Measurements from ENCODE around the gene C4A. TPM values are rescaled to one million over a fixed set of nuclear protein-coding genes. Genes with fewer than 3 reads are reported as not detected.

Gene C4A
- total and polyA plus RNA-seq, 2 of the 13 experiments (the other 11 are each of a cell fraction or from before 2014, with no cell fraction given), result 165 to 478 TPM

GRCh38 chr6:31958741-31959739, 22.8 kb upstream of the C4A start, which contains the start of the genes NELFE and SKIC2 (continued):
- TF ChIP-seq, protein P1, sequence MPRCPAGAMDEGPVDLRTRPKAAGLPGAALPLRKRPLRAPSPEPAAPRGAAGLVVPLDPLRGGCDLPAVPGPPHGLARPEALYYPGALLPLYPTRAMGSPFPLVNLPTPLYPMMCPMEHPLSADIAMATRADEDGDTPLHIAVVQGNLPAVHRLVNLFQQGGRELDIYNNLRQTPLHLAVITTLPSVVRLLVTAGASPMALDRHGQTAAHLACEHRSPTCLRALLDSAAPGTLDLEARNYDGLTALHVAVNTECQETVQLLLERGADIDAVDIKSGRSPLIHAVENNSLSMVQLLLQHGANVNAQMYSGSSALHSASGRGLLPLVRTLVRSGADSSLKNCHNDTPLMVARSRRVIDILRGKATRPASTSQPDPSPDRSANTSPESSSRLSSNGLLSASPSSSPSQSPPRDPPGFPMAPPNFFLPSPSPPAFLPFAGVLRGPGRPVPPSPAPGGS (CRISPR knock-in tag; IDR thresholded peaks at IDR 0.05), result no peak; the same call in 1 of the 2 replicates
- TF ChIP-seq ZNF333 (CRISPR knock-in tag; IDR thresholded peaks at IDR 0.05; ENCODE audit: borderline replicate concordance), result no peak
- TF ChIP-seq, protein P2, sequence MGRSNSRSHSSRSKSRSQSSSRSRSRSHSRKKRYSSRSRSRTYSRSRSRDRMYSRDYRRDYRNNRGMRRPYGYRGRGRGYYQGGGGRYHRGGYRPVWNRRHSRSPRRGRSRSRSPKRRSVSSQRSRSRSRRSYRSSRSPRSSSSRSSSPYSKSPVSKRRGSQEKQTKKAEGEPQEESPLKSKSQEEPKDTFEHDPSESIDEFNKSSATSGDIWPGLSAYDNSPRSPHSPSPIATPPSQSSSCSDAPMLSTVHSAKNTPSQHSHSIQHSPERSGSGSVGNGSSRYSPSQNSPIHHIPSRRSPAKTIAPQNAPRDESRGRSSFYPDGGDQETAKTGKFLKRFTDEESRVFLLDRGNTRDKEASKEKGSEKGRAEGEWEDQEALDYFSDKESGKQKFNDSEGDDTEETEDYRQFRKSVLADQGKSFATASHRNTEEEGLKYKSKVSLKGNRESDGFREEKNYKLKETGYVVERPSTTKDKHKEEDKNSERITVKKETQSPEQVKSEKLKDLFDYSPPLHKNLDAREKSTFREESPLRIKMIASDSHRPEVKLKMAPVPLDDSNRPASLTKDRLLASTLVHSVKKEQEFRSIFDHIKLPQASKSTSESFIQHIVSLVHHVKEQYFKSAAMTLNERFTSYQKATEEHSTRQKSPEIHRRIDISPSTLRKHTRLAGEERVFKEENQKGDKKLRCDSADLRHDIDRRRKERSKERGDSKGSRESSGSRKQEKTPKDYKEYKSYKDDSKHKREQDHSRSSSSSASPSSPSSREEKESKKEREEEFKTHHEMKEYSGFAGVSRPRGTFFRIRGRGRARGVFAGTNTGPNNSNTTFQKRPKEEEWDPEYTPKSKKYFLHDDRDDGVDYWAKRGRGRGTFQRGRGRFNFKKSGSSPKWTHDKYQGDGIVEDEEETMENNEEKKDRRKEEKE (IDR thresholded peaks at IDR 0.05), result no peak
- TF ChIP-seq ZNF17 (CRISPR knock-in tag; IDR thresholded peaks at IDR 0.05), result no peak
- TF ChIP-seq SCMH1 (CRISPR knock-in tag; IDR thresholded peaks at IDR 0.05; ENCODE audit: borderline replicate concordance), result no peak
- peak; percentile 95 for TF ChIP-seq KLF12 (CRISPR knock-in tag; IDR thresholded peaks at IDR 0.05; ENCODE audit: borderline replicate concordance)
- TF ChIP-seq ZNF253 (CRISPR knock-in tag; IDR thresholded peaks at IDR 0.05; ENCODE audit: borderline replicate concordance), result no peak
- peak; percentile 22; the same call in 1 of the 2 replicates for TF ChIP-seq ZIK1 (CRISPR knock-in tag; IDR thresholded peaks at IDR 0.05; ENCODE audit: borderline replicate concordance, low read depth)
- no peak for TF ChIP-seq REXO4 (CRISPR knock-in tag; IDR thresholded peaks at IDR 0.05; ENCODE audit: borderline replicate concordance)
- peak; percentile 85 for TF ChIP-seq ZNF784 (CRISPR knock-in tag; IDR thresholded peaks at IDR 0.05; ENCODE audit: borderline replicate concordance)
- peak; percentile 75; the same call in 1 of the 2 replicates for TF ChIP-seq KDM5B (CRISPR knock-in tag; IDR thresholded peaks at IDR 0.05; ENCODE audit: borderline replicate concordance)
- no peak; the same call in none of the 2 replicates for TF ChIP-seq SALL1 (CRISPR knock-in tag; IDR thresholded peaks at IDR 0.05)
- no peak for TF ChIP-seq NFE2L1 (CRISPR knock-in tag; IDR thresholded peaks at IDR 0.05; ENCODE audit: borderline replicate concordance)
- 0 out of 2 replicates have a peak, but pooled peaks have one; percentile 54 for TF ChIP-seq NFKBIZ (CRISPR knock-in tag; IDR thresholded peaks at IDR 0.05)
- TF ChIP-seq ZNF512 (CRISPR knock-in tag; IDR thresholded peaks at IDR 0.05), result no peak
- TF ChIP-seq ZBTB7A (CRISPR knock-in tag; IDR thresholded peaks at IDR 0.05), result no peak
- TF ChIP-seq, protein P3, sequence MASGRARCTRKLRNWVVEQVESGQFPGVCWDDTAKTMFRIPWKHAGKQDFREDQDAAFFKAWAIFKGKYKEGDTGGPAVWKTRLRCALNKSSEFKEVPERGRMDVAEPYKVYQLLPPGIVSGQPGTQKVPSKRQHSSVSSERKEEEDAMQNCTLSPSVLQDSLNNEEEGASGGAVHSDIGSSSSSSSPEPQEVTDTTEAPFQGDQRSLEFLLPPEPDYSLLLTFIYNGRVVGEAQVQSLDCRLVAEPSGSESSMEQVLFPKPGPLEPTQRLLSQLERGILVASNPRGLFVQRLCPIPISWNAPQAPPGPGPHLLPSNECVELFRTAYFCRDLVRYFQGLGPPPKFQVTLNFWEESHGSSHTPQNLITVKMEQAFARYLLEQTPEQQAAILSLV (CRISPR knock-in tag; IDR thresholded peaks at IDR 0.05; ENCODE audit: borderline replicate concordance), result peak; percentile 99
- TF ChIP-seq MLX (CRISPR knock-in tag; IDR thresholded peaks at IDR 0.05), result peak; percentile 80
- TF ChIP-seq ZNF564 (CRISPR knock-in tag; IDR thresholded peaks at IDR 0.05), result 0 out of 2 replicates have a peak, but pooled peaks have one; percentile 35

Measured in HepG2 (cell line).